Coronary artery (tissue), 2 donors: ENCODE data around the gene EVX2.

Experiments used
- DNase-seq: peaks from one replicate; pipeline ENCODE4 v3.0.0-alpha.2; 2017; ENCODE audit warnings: low spot score
- H3K27ac ChIP-seq, 2 donors: fragments of 200-600 bp; sonication (generic); one replicate each; pipeline ENCODE4 v1.5.1; 2016 to 2019
- H3K4me3 ChIP-seq: fragments of 200-600 bp; sonication (generic); 2 replicates; pipeline ENCODE4 v1.5.1; 2016; ENCODE audit warnings: mild to moderate bottlenecking, moderate library complexity
- TF ChIP-seq, protein P1 (sequence below): fragments of 200-600 bp; sonication (generic); IDR thresholded peaks from one replicate; pipeline ENCODE4 v1.5.1; 2019; ENCODE audit warnings: antibody characterized with exemption

The EVX2 gene

GRCh38 chr2:176082824-176083751, 674 bp downstream of the EVX2 start:
- TF ChIP-seq, protein P1, sequence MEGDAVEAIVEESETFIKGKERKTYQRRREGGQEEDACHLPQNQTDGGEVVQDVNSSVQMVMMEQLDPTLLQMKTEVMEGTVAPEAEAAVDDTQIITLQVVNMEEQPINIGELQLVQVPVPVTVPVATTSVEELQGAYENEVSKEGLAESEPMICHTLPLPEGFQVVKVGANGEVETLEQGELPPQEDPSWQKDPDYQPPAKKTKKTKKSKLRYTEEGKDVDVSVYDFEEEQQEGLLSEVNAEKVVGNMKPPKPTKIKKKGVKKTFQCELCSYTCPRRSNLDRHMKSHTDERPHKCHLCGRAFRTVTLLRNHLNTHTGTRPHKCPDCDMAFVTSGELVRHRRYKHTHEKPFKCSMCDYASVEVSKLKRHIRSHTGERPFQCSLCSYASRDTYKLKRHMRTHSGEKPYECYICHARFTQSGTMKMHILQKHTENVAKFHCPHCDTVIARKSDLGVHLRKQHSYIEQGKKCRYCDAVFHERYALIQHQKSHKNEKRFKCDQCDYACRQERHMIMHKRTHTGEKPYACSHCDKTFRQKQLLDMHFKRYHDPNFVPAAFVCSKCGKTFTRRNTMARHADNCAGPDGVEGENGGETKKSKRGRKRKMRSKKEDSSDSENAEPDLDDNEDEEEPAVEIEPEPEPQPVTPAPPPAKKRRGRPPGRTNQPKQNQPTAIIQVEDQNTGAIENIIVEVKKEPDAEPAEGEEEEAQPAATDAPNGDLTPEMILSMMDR: no peak
- DNase-seq: peak; percentile 61
- Histone ChIP-seq H3K4me3 (peak overlapping the region; percentile 28), H3K27ac (no peak overlapping the region)

DNA sequence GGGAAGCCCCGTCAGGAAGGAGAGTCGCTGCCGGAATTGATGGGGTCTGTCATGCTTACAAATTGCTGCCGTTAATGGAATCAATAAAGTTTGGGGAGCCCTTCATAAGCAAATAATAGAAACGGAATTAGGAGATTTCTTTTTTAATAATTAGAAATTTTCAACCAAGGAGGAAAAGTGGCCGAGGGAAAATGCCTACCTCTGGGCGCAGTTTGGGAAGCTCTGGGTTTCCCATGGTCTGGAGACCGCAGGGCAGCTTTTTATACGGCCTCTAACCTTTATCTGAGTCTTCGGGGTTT, 1.3 kb downstream of the EVX2 start:
- no peak for DNase-seq
- TF ChIP-seq, protein P1: no peak
- Histone ChIP-seq H3K27ac (no peak overlapping the region), H3K4me3 (peak overlapping the region; percentile 41)

DNA sequence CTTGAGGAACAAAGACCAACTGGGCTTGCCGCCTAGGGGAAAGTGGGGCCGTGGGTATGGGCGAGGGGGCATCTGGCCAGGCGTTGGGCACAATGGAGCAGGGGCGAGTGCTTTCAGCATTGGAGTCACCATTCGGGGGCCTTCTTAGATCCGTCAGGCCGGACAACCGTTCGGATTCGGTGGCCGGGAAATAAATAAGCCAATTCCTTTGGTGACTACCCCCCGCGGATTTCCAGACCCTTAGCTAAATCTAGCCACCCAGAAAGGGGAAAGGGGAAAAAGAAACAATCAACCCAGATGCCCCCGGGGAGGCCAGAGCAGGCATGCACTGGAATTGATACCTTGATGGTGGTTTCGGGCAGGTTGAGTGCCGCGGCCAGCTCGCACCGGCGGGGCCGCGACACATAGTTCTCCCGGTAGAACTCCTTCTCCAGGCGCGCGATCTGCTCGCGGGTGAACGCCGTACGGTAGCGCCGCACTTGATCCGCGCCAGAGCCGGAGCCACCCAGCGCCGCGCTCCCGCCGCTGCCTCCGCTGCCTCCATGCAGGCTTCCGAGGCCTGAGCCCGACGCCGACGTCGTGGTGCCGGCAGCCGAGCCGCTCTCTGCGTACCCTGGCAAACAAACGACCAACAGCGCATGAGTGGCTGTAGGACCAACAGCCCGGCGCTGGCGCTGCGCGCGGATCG, 1.8 kb downstream of the EVX2 start:
- Histone ChIP-seq H3K4me3 (peak overlapping the region; percentile 41), H3K27ac (no peak overlapping the region)
- peak; percentile 64 for DNase-seq
- TF ChIP-seq, protein P1: no peak

GRCh38 chr2:176081376-176081836, 2.4 kb downstream of the EVX2 start:
- H3K4me3 ChIP-seq: no peak overlapping the region
- peak; percentile 26 for DNase-seq
- H3K27ac ChIP-seq: no peak overlapping the region
- TF ChIP-seq, protein P1: no peak

GRCh38 chr2:176080540-176081375, 3.0 kb downstream of the EVX2 start:
- H3K4me3 ChIP-seq: peak overlapping the region; percentile 56
- DNase-seq: peak; percentile 33
- TF ChIP-seq, protein P1: no peak
- no peak overlapping the region for H3K27ac ChIP-seq

GRCh38 chr2:176079831-176080539, 3.8 kb downstream of the EVX2 start:
- H3K27ac ChIP-seq: no peak overlapping the region
- peak overlapping the region; percentile 56 for H3K4me3 ChIP-seq
- DNase-seq: peak; percentile 69
- TF ChIP-seq, protein P1: peak; percentile 15
